ENCODE data around the gene GMDS. TPM values are rescaled to one million over a fixed set of nuclear protein-coding genes. Genes with fewer than 3 reads are reported as not detected.

GMDS gene
- total RNA-seq, 1 experiment from 2014 or later, result 27.6 TPM

- Mint-ChIP-seq H3K9me3 (no peaks in the 10 kb centered on the region), H3K27me3 (ENCODE audit: low read depth) (peaks cover 46% of the 10 kb centered on the region), H3K36me3 (ENCODE audit: insufficient read depth in 1 of 3, low read depth in 3 of 3) (no peaks in the 10 kb centered on the region), H3K4me3 (no peak overlapping the region), H3K27ac (no peak overlapping the region; a peak in 1 of 7 replicates), H3K4me1 (no peaks in the 10 kb centered on the region)
- Histone ChIP-seq H3K9ac (ENCODE audit: extremely low read depth, insufficient read length, low read length) (no peak overlapping the region), H2BK12ac (ENCODE audit: insufficient read length, low read depth, low read length) (no peak overlapping the region), H3K23ac (ENCODE audit: insufficient read length, low read depth, low read length) (no peak overlapping the region), H3K18ac (ENCODE audit: insufficient read length, low read depth, low read length) (no peak overlapping the region), H4K5ac (ENCODE audit: insufficient read length, low read depth, low read length) (no peak overlapping the region), H3K23me2 (ENCODE audit: insufficient read length, low read depth, low read length, poor library complexity, severe bottlenecking) (no peaks in the 10 kb centered on the region), H3K56ac (ENCODE audit: insufficient read length, low read depth, low read length) (no peak overlapping the region), H3K4me2 (ENCODE audit: insufficient read depth, insufficient read length, low read length) (no peak overlapping the region), H3K27me3 (ENCODE audit: insufficient read depth, low read length) (no peaks in the 10 kb centered on the region), H3K79me1 (ENCODE audit: insufficient read depth, low read depth, low read length, poor library complexity, severe bottlenecking) (no peaks in the 10 kb centered on the region), H3K27ac (ENCODE audit: insufficient read length, low read depth, low read length) (no peak overlapping the region), H2AK5ac (ENCODE audit: insufficient read length, low read length) (no peak overlapping the region), H3K4ac (ENCODE audit: low read depth, low read length) (no peak overlapping the region), H4K8ac (replicated peaks; ENCODE audit: insufficient read length, low read depth, low read length) (no peak overlapping the region), H2AFZ (ENCODE audit: low read length) (no peak overlapping the region), H4K20me1 (ENCODE audit: control insufficient read depth, insufficient read depth, insufficient read length) (no peaks in the 10 kb centered on the region), H3K9me3 (ENCODE audit: control insufficient read depth, low read depth, low read length) (no peaks in the 10 kb centered on the region), H4K91ac (ENCODE audit: insufficient read length, low read depth, low read length) (no peak overlapping the region), H3K79me2 (ENCODE audit: insufficient read depth, low read length) (no peaks in the 10 kb centered on the region), H3K4me1 (ENCODE audit: insufficient read depth, low read length) (no peaks in the 10 kb centered on the region), H3T11ph (ENCODE audit: low read length) (no peak overlapping the region), H2BK120ac (ENCODE audit: low read depth, low read length, poor library complexity, severe bottlenecking) (no peak overlapping the region), H2BK5ac (ENCODE audit: insufficient read length, low read length) (no peak overlapping the region), H3K14ac (ENCODE audit: insufficient read depth, low read length) (no peak overlapping the region; the same call in 1 of the 2 replicates), H2BK15ac (ENCODE audit: low read depth, low read length) (no peak overlapping the region), H2BK20ac (ENCODE audit: low read depth, low read length, poor library complexity, severe bottlenecking) (no peak overlapping the region)
- no peak for TF ChIP-seq CTCF (conservative IDR thresholded peaks at IDR 0.05)
- WGBS (ENCODE audit: extremely low coverage, insufficient read length, low lambda C conversion rate), result no CpG with 5 or more reads among the region's 9 CpGs
- no peak for DNase-seq
Measured at GRCh38 chr6:1636272-1636825, 609.1 kb downstream of the GMDS start.
